NCI-H1436 (cell line): Measurements from ENCODE around the gene TTC14.

ENCODE experiments used
- DNase-seq: peaks from one replicate; lab custom pipeline; 2025; lab: John Stamatoyannopoulos, UW

TTC14 gene

GRCh38 chr3:180633722-180634121 is 31.8 kb downstream of the TTC14 start:
- no peak for DNase-seq

- no peak for DNase-seq
These were observed 39.0 kb downstream of the TTC14 start for GRCh38 chr3:180640987-180641386.

GRCh38 chr3:180646187-180646790 is 44.3 kb downstream of the TTC14 start:
- DNase-seq: no peak

- DNase-seq: no peak
These were observed 54.4 kb downstream of the TTC14 start for GRCh38 chr3:180656406-180656805.

GRCh38 chr3:180657094-180657493 is 55.1 kb downstream of the TTC14 start:
- DNase-seq: no peak
